T-cell (primary cell): ENCODE data around the gene MGAT5. TPM values are rescaled to one million over a fixed set of nuclear protein-coding genes. Genes with fewer than 3 reads are reported as not detected.

Source experiments
- ATAC-seq, 4 experiments: fragments of 200-7000 bp in 3 of 4; fragments of 150-1000 bp in 1 of 4; cut with Tn5 transposase; replicated peaks in 1 of 4; 1 replicate in 3 of 4; 2 replicates in 1 of 4; pipeline ENCODE4 v1.10.0; 2021; ENCODE audit warnings: moderate library complexity in 3 of 4, mild to moderate bottlenecking in 2 of 4, moderate number of reproducible peaks in 1 of 4
- CTCF ChIA-PET, 2 donors: fragments of 300-600 bp; sonication (Branson Sonifier 250); formaldehyde crosslinking; loops; one replicate each; lab custom pipeline; 2022; ENCODE audit warnings: antibody characterized with exemption in 2 of 2; lab: Charles Lee
- POLR2A ChIA-PET, 2 donors: fragments of 300-600 bp; sonication (Branson Sonifier 250); formaldehyde crosslinking; loops; one replicate each; lab custom pipeline; 2022; ENCODE audit warnings: antibody characterized with exemption in 2 of 2; lab: Charles Lee
- DNase-seq, 35 experiments: peaks; one replicate each; pipeline versions ENCODE4 v3.0.0 to v3.0.0-alpha.2; 2013 to 2023
- H3K27ac ChIP-seq: one replicate; pipeline ENCODE4 v1.5.1; 2013; ENCODE audit warnings: low read length
- H3K27me3 ChIP-seq, 2 experiments: replicated peaks in 1 of 2; 1 replicate in 1 of 2; 2 replicates in 1 of 2; pipeline versions ENCODE4 v1.6.1 to v1.7.0; 2013; ENCODE audit warnings: low read length in 1 of 2, mixed read lengths in 1 of 2; ENCODE audit not compliant: control insufficient read depth in 2 of 2, insufficient read depth in 2 of 2; ENCODE audit errors: extremely low read depth in 1 of 2
- H3K36me3 ChIP-seq, 2 donors: 1 replicate in 1 of 2; 2 replicates in 1 of 2; pipeline versions ENCODE4 v1.6.1 to v1.7.0; 2013; ENCODE audit warnings: low read length in 1 of 2; ENCODE audit not compliant: control insufficient read depth in 2 of 2, insufficient read depth in 1 of 2; ENCODE audit errors: extremely low read depth in 1 of 2
- H3K4me1 ChIP-seq, 2 experiments: 1 replicate in 1 of 2; 2 replicates in 1 of 2; pipeline versions ENCODE4 v1.6.1 to v1.7.0; 2013; ENCODE audit warnings: low read length in 2 of 2, mixed read lengths in 1 of 2; ENCODE audit not compliant: insufficient read depth in 2 of 2, control insufficient read depth in 1 of 2; ENCODE audit errors: extremely low read depth in 1 of 2
- H3K4me3 ChIP-seq, 2 donors: 1 replicate in 1 of 2; 2 replicates in 1 of 2; pipeline versions ENCODE4 v1.5.1 to v1.7.0; 2013; ENCODE audit warnings: mild to moderate bottlenecking in 2 of 2, low read length in 1 of 2, moderate library complexity in 1 of 2; ENCODE audit not compliant: control insufficient read depth in 1 of 2; ENCODE audit errors: extremely low read depth in 1 of 2
- H3K9me3 ChIP-seq: 2 replicates; pipeline ENCODE4 v1.7.0; 2013
- H3K27ac Mint-ChIP-seq, 2 donors: one replicate each; pipeline ENCODE4 v1.8.0; 2020 to 2021; ENCODE audit warnings: mild to moderate bottlenecking in 2 of 2, mixed read lengths in 2 of 2
- H3K27me3 Mint-ChIP-seq, 2 donors: one replicate each; pipeline ENCODE4 v1.8.0; 2021 to 2022; ENCODE audit warnings: mixed read lengths in 2 of 2
- H3K36me3 Mint-ChIP-seq: one replicate; pipeline ENCODE4 v1.8.0; 2021; ENCODE audit warnings: mixed read lengths
- H3K4me1 Mint-ChIP-seq, 3 donors: one replicate each; pipeline ENCODE4 v1.8.0; 2020 to 2022; ENCODE audit warnings: mixed read lengths in 3 of 3, mild to moderate bottlenecking in 1 of 3
- H3K4me3 Mint-ChIP-seq, 3 donors: one replicate each; pipeline ENCODE4 v1.8.0; 2020 to 2022; ENCODE audit warnings: mild to moderate bottlenecking in 3 of 3, mixed read lengths in 3 of 3, moderate library complexity in 3 of 3
- H3K9me3 Mint-ChIP-seq, 3 donors: one replicate each; pipeline ENCODE4 v1.8.0; 2020 to 2022; ENCODE audit warnings: mixed read lengths in 3 of 3
- WGBS: methylation state at CpG from one replicate; pipeline ENCODE4 v1.1.5; 2013; ENCODE audit warnings: missing lambda C conversion rate; ENCODE audit not compliant: insufficient coverage; 5-methylcytosine and 5-hydroxymethylcytosine counted together
- total RNA-seq, 35 experiments: library from RNA in 6 of 35; stranded (reverse) in 6 of 35; fragments of 120-200 nt in 1 of 35; gene quantifications; one replicate each; pipeline versions ENCODE4 v1.2.1 to v1.2.4 and lab custom pipeline; 2013 to 2026

MGAT5 gene
- total RNA-seq, 5 donors from 2014 or later (not counting 1 experiment from before 2014, with no cell fraction given): 61.1 to 94.9 (median 81.8) TPM

DNA sequence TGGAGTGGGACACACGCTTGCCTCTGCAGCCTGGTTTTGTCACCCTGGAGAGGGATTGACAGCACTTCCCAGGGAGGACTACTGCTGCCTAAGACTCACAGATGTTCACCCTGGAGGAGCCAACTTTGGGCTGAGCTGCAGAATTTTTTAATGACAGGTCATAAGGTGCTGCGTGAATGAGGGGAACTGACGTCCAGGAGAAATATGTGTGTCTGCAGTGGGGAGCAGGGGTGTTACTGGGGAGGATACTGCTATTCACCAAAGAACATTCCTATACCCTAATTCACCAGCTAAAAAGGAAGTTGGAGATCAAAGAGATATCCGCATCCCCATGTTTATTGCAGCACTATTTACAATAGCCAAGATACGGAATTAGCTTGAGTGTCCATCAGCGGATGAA, 144.4 kb downstream of the MGAT5 start:
- Histone ChIP-seq H3K27ac (no peak overlapping the region), H3K4me3 (no peak overlapping the region), H3K27me3 (no peaks in the 10 kb centered on the region), H3K36me3 (peaks cover 6 to 28% of the 10 kb centered on the region in 2 donors), H3K4me1 (no peaks in the 10 kb centered on the region), H3K9me3 (no peaks in the 10 kb centered on the region)
- no peak for DNase-seq
- Mint-ChIP-seq H3K36me3 (peaks cover 20% of the 10 kb centered on the region), H3K9me3 (no peaks in the 10 kb centered on the region), H3K4me3 (no peak overlapping the region), H3K4me1 (peaks cover 1 to 12% (median 4%) of the 10 kb centered on the region in 3 donors), H3K27ac (no peak overlapping the region), H3K27me3 (no peaks in the 10 kb centered on the region)
- ATAC-seq: no peak
- POLR2A ChIA-PET: no interaction called here
- WGBS: 100% methylated on average over 2 of the region's 6 CpGs
- CTCF ChIA-PET: interaction anchor here (0.6 to 1.6 kb wide), 2 partner anchors 13 to 53 kb away, joined by 3 read pairs; no protein-coding TSS in a partner anchor

DNA sequence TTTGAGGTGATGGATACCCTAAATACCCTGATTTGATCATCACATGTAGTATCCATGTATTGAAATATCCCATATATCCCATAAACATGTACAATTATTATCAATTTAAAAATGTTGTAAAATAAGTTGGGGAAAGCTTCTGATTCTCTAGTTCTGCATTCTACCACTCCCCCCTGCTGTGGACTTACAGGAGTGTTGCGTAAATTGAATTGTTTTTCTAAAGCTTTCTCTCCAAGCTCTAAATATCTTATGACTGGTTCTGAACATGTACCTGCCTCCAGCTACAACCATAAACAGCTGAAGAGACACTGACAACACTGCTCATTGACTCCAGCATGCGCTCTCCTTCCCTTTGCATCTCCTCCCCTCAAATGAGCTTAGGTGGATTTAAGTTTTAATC, 145.2 kb downstream of the MGAT5 start:
- Mint-ChIP-seq H3K36me3 (peaks cover 26% of the 10 kb centered on the region), H3K9me3 (no peaks in the 10 kb centered on the region), H3K4me3 (no peak overlapping the region), H3K27ac (no peak overlapping the region), H3K4me1 (peaks cover 1 to 12% (median 2%) of the 10 kb centered on the region in 3 donors), H3K27me3 (no peaks in the 10 kb centered on the region)
- Histone ChIP-seq H3K9me3 (no peaks in the 10 kb centered on the region), H3K36me3 (peaks cover 0 to 33% of the 10 kb centered on the region in 2 donors), H3K4me3 (no peak overlapping the region), H3K27me3 (no peaks in the 10 kb centered on the region), H3K27ac (no peak overlapping the region), H3K4me1 (no peaks in the 10 kb centered on the region)
- no CpG with 5 or more reads among the region's 2 CpGs for WGBS
- ChIA-PET POLR2A (no interaction called here), CTCF (interaction anchor here (0.8 to 1.6 kb wide), 4 partner anchors 13 to 281 kb away, joined by 3 to 5 read pairs (median 4); no protein-coding TSS in a partner anchor)
- DNase-seq (no peak), ATAC-seq (no peak)

GRCh38 chr2:134401081-134401497, 147.2 kb downstream of the MGAT5 start:
- H3K9me3 ChIP-seq: no peaks in the 10 kb centered on the region
- ATAC-seq (no peak), DNase-seq (no peak)
- POLR2A ChIA-PET: no interaction called here
- Mint-ChIP-seq H3K4me1 (peaks cover 3 to 13% (median 11%) of the 10 kb centered on the region in 3 donors), H3K36me3 (peaks cover 39% of the 10 kb centered on the region), H3K27ac (peak overlapping the region in 1 of 2 donors; percentile 10), H3K27me3 (no peaks in the 10 kb centered on the region), H3K4me3 (no peak overlapping the region), H3K9me3 (no peaks in the 10 kb centered on the region)
- CTCF ChIA-PET: interaction anchor here (1.5 to 1.9 kb wide), 2 partner anchors 10 kb away, joined by 3 to 7 read pairs; no protein-coding TSS in a partner anchor
- no peaks in the 10 kb centered on the region for H3K4me1 ChIP-seq
- peaks cover 0 to 36% of the 10 kb centered on the region in 2 donors for H3K36me3 ChIP-seq
- H3K27ac ChIP-seq: no peak overlapping the region
- no peaks in the 10 kb centered on the region for H3K27me3 ChIP-seq
- H3K4me3 ChIP-seq: no peak overlapping the region
- 93% methylated on average over 5 of the region's 5 CpGs for WGBS

- ATAC-seq: no peak
- Histone ChIP-seq H3K27ac (no peak overlapping the region), H3K36me3 (peaks cover 0 to 36% of the 10 kb centered on the region in 2 donors), H3K4me1 (no peaks in the 10 kb centered on the region), H3K9me3 (no peaks in the 10 kb centered on the region), H3K27me3 (no peaks in the 10 kb centered on the region), H3K4me3 (no peak overlapping the region)
- Mint-ChIP-seq H3K27me3 (no peaks in the 10 kb centered on the region), H3K4me3 (no peak overlapping the region), H3K36me3 (peaks cover 37% of the 10 kb centered on the region), H3K9me3 (no peaks in the 10 kb centered on the region), H3K4me1 (peaks cover 9 to 20% (median 15%) of the 10 kb centered on the region in 3 donors), H3K27ac (no peak overlapping the region)
- whole genome bisulfite sequencing: no CpG with 5 or more reads among the region's 2 CpGs
- DNase-seq: no peak
- ChIA-PET CTCF (interaction anchor here (1.5 to 1.9 kb wide), 2 partner anchors 10 kb away, joined by 3 to 7 read pairs; no protein-coding TSS in a partner anchor), POLR2A (no interaction called here)
These were observed 147.9 kb downstream of the MGAT5 start for GRCh38 chr2:134401789-134402188.

- Histone ChIP-seq H3K9me3 (no peaks in the 10 kb centered on the region), H3K36me3 (peaks cover 0 to 36% of the 10 kb centered on the region in 2 donors), H3K4me1 (no peaks in the 10 kb centered on the region), H3K27ac (no peak overlapping the region), H3K27me3 (no peaks in the 10 kb centered on the region), H3K4me3 (no peak overlapping the region)
- no peak for ATAC-seq
- no CpG with 5 or more reads among the region's 1 CpG for WGBS
- CTCF ChIA-PET: interaction anchor here in 1 of 2 donors (1.9 kb wide), 1 partner anchor 9 kb away, joined by 7 read pairs; no protein-coding TSS in a partner anchor
- DNase-seq: no peak
- Mint-ChIP-seq H3K27me3 (no peaks in the 10 kb centered on the region), H3K27ac (no peak overlapping the region), H3K4me3 (no peak overlapping the region), H3K4me1 (peaks cover 14 to 27% (median 21%) of the 10 kb centered on the region in 3 donors), H3K9me3 (no peaks in the 10 kb centered on the region), H3K36me3 (peaks cover 34% of the 10 kb centered on the region)
- POLR2A ChIA-PET: no interaction called here
These were observed 148.5 kb downstream of the MGAT5 start for GRCh38 chr2:134402410-134402809.

GRCh38 chr2:134405611-134406081, 151.8 kb downstream of the MGAT5 start:
- Histone ChIP-seq H3K27ac (no peak overlapping the region), H3K27me3 (no peaks in the 10 kb centered on the region), H3K4me3 (no peak overlapping the region), H3K36me3 (peaks cover 0 to 26% of the 10 kb centered on the region in 2 donors), H3K4me1 (peaks cover 7 to 11% of the 10 kb centered on the region in 2 experiments), H3K9me3 (no peaks in the 10 kb centered on the region)
- 100% methylated on average over 1 of the region's 3 CpGs for WGBS
- H3K4me1 Mint-ChIP-seq: peaks cover 43 to 52% (median 48%) of the 10 kb centered on the region in 3 donors
- ATAC-seq (no peak), DNase-seq (no peak)
- peaks cover 34% of the 10 kb centered on the region for H3K36me3 Mint-ChIP-seq
- no peak overlapping the region for H3K4me3 Mint-ChIP-seq
- ChIA-PET POLR2A (no interaction called here), CTCF (no interaction called here)
- H3K27me3 Mint-ChIP-seq: no peaks in the 10 kb centered on the region
- peak overlapping the region in 1 of 2 donors; percentile 3 for H3K27ac Mint-ChIP-seq
- H3K9me3 Mint-ChIP-seq: no peaks in the 10 kb centered on the region
